CD4-positive, alpha-beta T cell treated with Interleukin-2 at 100 ng/mL for 4 hours (primary cell): Measurements from ENCODE around the gene POTEB2.
"Not testable (repeated sequence)": the region's sequence is repeated elsewhere in the genome, so short reads cannot be mapped to it uniquely, and the experiment has no call there.

Source experiments
- DNase-seq: peaks from one replicate; pipeline ENCODE4 v3.0.0-alpha.2; 2020; ENCODE audit warnings: low spot score

The POTEB2 gene

DNA sequence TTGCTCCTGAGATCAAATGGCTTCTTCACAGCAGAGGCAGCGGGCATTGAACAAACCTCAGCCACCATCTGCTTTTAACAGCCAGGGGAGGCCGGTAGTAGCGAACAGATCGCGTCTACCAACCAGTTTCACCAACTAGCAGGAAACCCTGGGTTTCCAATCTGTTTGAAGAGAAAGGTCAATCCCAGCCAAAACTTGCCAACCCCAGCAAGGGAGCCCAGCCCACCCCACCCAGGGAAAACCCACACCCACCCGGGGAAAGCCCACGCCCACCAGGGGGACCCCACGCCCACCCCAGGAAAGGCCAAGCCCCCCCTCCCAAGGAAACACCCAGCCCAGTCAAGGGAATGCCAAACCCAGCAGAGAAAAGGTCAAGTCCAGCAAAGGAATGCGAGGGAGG, at the start of gene POTEB2:
TSS of gene POTEB2 (minus strand) at position 101 of the 400 bp plus-strand sequence. CDS start at position 68, 33 bp downstream.
- not testable (repeated sequence) for DNase-seq

GRCh38 chr15:20879916-20880315, 13.8 kb upstream of the POTEB2 start:
- not testable (repeated sequence) for DNase-seq

GRCh38 chr15:20878464-20878863, 12.3 kb upstream of the POTEB2 start:
- DNase-seq = not testable (repeated sequence)

DNA sequence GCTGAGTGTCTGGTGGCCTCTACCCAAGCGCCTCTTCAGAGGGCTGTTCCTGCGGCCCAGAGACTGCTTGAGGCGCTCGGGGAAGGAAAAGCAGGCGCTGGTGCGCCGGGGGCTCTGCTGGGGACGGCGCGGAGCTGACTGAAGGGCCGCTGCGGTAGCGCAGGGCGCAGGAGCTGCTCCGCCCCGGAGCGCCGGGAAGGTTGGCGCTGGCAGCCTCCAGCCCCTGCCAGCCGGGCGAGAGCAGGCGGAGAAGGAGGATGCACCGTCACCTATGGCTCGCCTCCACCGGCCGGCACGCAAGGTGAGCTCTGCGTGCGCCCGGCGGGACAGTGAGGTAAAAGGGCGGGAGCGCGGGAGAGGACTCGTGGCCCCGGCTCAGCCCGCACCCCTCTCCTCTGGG, 11.7 kb upstream of the POTEB2 start:
- DNase-seq = not testable (repeated sequence)
